ENCODE results near the gene RGL2.
A peak's percentile ranks its signal among the peaks of the same experiment; 100 is the strongest.

The RGL2 gene

DNA sequence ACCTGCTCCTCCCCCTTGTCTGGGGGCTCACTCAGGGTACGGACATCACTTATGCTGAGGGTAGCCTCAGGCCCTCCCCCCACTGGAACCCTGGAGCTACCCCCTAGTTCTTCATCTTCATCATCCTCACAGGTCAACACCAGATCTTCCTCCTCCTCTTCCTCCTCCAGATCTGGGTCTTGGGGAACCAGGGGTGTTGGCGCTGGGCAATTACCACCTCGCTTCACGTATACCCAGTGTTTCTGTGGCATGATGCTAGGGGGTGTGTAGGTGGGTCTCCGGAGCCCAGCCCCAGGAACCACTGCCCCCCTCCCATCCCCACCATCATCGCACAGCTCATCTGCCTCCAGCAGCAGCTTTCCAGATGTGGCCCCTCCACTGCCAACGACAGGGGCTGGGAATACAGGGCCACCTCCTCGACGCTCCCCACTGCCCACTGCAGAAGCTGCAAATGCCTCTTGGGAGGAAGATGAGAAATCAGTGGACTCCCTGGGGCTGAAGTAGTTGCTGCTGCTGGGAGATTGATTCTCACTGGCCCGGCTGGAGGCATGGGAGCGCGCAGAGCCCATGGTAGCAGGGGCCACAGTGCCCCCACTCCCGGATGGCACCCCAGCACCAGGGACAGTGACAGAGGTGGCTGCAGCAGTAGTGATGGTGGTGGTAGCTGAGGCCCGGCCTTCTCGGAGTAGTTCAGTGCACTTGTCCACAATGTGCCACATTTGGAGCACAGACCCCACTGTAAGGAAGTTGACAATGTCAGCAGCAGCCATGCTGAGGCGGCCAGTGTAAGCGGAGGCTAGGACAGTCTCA, 17.3 kb upstream of the RGL2 start:
- DNase-seq, result no peak

DNA sequence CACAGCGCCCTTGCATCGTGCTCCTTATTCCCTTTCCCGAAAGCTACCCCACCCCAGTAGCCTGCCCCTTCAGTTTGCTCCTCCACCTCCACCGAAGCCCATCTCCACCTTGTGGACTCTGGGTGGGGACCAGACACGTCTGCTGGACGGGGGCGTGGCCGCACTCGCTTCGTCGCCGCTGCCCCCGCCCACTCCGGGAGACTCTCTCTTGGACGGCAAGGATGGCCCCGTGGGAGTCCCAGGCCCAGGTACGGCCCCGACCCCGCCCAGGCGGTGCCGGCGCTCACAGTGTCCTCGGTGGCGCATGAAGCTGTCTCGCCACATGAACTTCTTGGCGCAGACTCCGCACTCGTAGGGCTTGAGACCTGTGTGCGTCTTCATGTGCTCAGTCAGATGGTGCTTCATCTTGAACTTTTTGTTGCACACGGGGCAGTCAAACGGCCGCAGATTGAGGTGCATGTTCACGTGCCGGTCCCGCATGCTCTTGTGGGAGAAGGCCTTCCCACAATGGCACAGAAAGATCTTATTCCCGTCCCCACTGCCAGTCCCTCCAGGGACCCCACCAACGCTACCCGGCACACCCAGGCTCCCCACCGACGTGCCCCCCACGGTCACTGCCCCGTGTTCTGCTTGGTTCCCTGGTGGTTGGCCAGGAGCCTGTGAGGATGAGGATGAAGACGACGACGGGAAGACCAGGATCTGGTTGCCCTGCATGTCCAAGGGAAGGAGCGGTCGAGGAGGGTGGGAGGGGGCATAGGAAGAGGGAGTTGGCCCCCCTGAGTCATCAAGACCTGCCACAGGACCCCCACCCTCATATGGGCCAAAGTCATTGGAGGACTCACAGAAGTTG, 16.4 kb upstream of the RGL2 start:
- DNase-seq, result no peak

DNA sequence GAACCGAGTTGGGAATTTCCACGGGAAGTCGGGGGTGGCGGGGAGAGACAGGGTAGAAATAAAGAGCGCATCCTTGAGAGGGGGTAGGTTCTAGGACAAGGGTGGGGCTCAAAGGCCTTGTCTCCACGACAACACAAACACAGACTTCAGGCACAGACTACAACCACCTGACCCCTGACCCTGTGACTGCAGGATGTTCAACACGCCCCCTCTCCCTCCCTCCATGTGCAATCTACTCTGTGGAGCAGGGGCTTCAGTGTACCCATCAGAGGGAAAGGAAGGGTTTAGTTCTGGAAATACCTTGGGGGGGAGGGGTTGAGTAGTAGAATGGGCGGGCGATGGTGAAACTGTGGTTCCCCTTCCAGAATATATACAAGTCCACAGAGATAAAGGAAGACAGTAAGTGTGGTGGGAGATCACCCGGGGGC, 15.8 kb upstream of the RGL2 start:
- peak; percentile 66 for DNase-seq

DNA sequence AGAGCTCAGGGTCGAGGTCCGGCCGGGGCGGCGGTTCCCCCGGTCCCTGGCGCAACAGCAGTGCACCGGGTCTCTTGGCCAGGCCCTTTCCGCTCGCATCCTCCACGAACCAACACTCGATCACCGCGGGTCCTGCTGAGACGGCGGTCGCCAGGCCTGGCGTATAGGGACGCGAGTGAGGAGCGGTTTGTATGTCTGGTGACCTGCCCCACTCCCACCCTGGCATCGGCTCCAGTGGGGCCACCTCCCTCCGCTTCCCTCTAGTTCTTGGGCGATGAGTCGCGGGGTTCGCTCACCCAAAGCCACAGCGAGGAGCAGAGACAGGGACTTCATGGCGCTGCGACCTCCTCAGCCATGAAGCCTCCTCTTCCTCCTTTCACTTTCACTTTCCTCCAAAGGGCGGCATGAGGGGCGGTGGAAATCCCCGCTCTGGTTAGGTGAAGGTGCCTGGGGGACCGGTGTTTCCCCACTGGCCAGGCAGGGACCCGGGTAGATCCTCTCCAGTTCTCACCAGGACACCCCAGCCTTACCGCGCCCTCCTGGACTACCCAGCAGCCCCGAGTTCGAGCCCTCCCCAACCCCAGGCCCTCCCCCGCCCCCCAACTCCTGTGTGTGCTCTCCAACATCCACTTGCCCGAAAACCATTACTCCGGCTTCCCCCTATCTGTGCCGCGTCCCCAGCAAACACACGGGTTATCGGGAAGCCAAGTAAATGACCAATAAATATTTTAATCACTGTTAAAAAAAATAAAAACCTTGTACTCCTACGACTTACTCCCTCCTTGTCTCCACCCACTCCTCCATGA, 15.2 kb upstream of the RGL2 start, which contains the start of gene TAPBP:
TSS of gene TAPBP (minus strand) at position 370 of the 806 bp plus-strand sequence. CDS start at position 333, 37 bp downstream.
- peak; percentile 73 for DNase-seq

DNA sequence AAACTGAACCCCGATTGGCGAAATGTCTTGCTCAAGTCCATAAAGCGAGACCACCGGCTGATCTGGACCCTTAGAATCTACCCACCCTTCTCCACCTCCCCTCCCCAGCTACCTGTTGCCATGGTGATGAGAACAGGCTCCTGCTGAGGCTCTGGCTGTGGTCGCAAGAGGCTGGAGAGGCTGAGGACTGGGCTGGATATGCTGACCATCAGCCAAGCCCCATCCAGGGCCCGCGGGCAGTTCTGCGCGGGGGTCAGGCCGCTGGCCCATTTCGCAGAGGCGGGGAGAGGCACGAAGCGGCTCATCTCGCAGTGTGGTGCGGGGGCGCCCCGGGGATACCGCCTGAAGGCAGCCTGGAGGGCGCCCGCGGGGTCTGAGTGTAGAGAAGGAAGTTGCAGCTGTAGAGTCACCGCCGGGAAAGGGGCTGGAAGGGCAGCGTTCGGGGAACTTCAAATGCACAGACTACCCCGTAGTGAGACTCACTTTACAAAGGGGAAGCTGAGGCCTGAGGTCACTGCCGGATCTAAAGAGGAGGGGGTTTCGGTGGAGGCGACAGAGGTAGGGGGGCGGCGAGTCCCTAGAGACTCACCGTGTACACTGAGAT, 14.5 kb upstream of the RGL2 start:
- DNase-seq, result peak; percentile 73

DNA sequence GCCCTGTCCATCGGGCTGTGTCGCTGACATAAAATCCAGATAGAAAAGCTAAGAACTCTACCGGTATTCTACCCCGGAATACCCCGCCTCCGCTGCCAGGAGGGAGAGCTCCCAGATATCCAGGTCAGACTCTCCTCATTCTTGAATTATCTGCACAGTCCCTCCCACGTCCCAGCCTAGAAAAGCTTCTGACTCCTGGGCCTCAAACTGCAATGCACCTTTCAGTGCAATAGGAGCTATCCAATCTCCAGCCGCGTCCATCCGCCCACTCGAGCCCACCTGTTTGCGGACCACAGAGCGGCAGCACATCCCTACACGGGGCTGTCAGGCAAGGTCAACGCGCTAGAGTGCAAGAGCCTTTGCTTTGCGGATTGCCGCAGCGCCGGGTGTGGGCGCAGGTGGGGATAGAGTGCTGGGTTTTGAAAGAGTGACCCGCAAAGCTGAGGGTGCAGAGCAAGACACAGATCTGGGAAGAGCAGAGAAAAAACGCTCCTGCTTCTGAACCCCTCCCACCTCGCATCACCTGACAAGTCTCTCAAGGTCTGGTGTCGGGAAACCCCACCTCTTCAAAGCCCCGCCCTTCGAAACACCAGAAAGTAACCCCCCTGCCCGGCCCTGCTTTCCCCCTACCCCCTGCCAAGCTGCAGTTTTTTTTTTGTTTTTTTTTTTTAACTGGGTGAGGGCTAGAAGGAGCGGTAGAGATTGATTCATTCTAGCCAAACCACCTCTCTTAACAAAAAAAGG, 13.8 kb upstream of the RGL2 start:
- DNase-seq, result peak; percentile 86

DNA sequence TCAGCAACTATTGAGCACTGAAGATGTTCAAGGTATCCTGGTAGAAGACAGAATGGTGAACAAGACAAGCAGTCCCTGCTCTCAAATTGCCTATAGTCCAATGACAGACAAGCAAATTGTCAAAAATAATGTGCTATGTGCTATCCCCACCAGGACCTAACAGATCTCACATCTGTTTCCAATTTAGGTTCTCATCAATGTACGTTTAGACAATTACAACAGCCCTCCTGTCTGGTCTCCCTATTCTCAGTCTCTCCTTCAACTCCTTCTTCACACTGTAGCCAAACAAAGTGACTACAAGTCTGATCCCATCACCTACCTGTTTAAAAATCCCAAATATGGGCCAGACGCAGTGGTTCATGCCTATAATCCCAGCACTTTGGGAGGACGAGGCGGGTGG, 7.6 kb upstream of the RGL2 start:
- DNase-seq, result no peak

DNA sequence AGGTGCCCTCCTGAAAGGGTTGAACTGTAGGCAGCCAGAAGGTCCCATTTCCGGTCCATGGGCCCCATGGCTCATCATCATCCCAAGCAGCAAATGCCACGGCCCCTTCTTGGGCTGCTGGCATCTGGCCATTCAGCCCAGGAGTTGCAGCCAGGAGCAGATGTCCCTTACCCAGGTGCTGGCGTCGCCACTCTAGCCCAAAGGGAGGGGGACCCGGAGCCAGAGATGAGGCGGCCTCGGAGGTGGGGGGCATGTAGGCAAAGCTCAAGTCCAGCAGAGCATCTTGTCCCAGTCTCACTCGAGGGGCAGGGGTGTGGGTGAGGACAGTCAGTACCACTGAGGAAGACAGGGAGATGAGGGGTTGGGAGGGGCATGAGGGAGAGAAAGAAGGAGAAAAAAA, 6.3 kb upstream of the RGL2 start:
- no peak for DNase-seq

DNA sequence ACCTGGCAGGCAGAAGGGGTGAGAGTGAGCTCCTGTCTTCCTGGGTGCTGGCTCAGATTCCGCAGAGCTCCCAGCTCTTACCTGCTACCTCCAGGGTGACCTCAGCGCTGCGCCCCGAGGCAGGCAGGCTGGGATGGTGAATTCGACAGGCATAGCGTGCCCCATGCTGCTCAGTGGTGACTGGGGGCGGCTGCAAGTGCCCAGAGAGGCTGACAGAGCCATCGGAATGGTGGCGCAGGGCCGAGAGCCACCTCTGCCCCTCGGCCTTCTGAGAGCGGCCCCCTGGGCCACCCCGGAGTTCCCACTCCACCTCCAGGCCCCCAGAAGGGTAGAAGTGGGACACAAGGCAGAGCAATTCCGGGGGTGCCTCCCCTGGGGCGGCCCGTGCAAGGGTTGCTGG, 5.5 kb upstream of the RGL2 start:
- DNase-seq, result no peak

DNA sequence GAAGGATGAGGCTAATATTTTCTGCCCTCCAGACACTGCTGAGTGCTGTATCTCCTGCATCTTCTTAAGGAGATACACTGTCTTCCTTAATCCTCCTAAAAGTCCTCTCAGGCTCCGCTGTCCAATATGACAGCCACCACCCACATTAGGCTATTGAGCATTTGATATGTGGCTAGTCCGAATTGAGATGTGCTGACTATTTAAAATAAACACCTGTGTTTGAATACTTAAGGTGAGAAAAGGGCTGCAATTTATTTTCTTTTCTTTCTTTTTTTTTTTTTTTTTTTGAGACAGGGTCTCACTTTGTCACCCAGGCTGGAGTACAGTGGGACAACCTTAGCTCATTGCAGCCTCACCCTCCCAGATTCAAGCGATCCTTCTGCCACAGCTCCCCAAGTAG, 3.1 kb upstream of the RGL2 start:
- no peak for DNase-seq

DNA sequence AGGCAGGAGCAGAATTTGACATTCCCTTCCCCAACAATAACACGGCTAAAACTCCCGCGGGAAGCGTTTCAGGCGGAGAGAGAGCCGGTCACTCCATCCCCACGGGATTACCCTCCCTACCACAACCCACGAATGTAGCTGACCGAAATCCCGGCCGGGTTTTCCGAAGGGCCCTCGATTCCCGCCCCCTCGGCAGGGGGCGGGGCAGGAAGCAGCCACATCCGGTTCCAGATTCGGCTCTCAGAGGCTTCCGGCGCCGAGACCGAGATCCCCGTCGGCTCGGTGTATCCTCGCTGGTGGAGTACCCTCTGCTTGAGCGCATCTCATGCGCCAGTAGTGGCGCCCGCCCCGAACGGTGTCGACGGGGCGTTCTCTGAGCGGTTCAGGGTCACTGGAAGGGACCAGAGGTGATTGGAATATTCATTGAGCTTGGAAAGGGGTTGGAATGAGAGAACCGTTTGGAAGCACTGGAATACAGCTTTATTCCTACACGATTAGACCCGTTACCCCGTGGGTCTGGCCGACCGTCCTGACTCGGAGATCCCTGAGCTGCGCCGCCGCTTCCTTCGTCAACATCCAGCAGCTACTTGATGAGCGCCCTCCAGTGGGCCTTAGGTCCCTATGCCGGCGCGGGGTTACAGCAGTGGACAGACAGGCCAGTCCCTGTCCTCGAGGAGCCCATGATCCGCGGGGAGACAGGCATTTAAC, 649 bp upstream of the RGL2 start:
- DNase-seq, result peak; percentile 95

DNA sequence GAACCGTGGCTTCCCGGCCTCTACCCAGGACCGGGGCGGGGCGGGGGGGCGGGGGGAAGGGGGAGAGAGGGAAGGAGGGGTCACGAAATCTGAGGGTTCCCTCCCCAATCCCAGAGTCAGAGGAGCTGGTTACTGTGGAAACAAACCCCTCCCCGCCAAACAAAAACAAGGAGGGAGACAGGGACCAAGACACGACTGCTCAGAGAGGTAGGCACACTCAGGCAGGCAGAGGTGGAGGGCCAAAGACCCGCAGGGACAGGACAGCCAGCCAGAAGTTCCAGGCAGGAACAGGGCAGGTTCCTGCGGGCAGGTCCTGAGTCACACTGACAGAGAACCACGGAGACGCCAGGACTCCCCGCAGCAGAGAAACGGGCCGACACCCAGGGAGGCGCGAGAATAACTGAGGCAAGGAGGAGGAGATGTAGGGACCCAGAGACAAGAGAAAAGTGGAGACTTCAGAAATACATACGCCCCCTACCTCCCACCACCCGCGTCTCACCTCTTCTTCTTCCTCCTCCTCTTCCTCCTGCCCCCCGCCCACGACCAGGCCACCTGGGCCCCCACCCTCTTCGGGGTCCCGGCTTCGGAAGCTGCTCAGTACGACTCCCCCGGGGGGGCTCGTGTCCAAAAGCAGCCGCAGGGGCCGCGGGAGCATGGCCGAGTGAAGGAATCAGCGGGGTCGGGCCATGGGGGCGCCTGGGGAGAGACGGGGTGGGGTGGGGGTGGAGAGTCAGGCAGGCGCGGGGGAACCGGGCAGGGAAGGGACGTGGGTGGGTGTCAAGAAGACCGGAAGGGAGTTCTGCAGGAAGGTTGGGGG, 578 bp downstream of the RGL2 start:
- DNase-seq, result peak; percentile 58

DNA sequence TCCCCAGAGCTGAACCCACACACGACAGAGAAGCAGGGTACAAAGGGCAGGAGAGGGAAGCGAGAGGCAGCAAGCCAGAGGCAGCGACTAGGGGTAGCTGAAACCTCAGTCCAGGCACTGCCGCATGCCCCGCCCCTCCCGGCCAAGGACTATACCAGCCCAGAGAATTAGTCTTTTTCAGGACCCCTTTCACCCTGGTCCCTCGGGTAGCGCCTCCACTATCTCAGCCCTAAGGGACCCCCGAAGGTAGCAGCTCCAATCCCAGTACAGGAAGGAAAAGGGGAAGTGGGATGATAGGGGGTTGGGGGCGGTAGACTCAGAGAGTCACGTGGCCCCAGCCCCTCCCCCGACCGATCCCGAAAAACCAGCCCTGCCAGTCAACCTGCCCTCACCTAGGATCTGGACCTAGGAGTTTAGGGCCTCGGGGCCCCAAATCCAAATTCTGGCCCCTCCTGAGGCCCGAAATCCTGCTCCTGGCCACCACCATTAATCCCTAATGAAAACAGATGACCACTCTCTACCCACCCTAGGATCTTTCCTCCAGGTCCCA, 1.3 kb downstream of the RGL2 start:
- DNase-seq, result peak; percentile 49

DNA sequence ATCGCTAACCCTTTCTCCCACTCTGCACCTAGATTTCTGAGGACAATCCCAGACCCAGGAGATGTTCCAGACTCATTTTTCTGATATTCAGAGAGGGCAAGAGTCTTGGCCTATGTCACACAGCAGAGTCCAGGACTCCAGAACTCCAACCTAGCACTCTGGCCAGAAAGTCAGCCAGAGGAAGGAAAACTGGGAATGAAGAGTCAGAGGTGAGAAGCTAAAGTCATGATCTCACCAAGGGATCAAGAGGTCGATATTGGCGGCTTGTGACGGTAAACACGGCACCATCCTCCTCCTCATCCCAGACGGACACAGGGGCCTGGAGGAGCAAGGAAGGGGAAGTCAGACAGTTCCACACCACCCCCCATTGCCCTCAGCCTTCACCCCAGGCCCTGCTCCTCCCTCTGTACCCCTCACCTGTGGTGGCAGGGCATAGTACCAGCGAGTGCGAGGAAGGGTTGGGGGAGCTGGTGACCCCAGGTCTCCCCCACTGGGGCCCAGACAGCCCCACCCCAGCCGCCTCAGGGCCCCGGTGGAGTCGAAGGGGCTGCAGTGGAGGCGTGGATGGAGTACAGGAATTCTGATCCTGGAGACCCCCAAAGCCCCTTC, 1.8 kb downstream of the RGL2 start:
- DNase-seq, result no peak

DNA sequence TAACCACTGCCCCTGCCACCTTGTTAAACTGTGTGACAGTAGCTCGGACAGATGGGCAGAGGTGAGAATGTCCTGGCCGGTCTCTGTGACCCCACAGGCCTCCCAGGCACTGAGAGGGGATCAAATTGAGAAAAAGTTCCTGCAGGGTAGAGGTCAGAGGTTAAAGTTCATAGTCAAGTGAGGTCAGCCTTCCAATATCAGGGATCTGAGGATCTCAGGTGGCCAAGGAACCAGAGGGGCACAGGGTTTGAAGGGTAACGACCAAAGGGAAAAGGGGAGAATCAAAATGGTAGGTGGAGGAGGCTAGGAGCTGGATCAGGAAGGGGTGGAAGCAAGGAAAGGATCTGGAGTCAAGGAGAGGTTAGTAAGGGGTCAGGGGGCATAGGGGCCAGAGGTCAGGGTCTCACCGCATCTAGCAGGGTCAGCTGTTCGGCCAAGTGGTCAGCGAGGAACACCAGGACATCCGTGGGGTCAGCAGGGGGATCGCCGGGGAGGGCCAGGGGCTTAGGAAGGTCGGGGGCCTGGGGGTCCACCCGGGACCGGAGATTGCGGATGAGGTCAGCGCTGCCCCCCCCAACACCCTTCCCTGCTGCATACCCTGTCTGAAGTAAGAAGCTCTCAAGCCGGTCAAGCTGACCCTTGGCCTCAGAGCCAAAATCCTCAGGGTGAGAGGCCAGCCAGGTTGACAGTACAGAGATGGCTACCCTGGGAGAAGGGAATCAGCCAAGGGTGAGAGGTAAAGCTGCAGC, 2.9 kb downstream of the RGL2 start:
- no peak for DNase-seq

DNA sequence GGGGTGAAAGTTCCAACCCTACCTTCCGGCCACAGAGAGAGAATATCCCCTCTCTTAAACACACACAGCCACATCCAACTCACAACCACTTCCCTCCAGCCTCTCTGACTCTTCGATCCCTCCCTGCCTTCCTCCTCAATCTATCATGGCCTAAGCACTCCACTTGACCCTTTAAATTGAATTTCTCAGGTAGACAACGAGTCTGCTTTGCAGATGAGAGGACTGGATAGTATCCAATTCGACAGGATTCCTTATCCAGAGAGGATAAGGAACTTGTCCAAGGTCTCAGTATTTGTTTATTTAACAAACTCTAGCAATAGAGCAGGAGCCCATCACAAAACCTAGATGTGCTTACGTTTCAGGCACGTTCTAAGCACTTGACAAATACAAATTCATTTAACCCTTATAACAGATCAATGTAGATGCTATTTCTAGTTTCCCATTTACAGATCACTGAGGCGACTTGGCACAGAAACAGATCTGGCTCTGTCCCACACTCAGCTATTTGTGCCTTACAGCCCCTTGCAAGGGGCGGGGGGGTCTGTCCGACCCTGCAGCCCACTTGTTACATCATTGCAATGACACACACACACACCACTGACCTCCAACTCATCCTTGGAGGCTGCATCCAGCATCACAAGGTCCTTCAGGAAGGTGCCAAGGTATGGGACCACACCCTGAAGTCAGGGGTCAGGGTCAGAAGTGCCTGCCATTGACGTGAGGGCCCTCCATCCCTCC, 4.5 kb downstream of the RGL2 start:
- no peak for DNase-seq

DNA sequence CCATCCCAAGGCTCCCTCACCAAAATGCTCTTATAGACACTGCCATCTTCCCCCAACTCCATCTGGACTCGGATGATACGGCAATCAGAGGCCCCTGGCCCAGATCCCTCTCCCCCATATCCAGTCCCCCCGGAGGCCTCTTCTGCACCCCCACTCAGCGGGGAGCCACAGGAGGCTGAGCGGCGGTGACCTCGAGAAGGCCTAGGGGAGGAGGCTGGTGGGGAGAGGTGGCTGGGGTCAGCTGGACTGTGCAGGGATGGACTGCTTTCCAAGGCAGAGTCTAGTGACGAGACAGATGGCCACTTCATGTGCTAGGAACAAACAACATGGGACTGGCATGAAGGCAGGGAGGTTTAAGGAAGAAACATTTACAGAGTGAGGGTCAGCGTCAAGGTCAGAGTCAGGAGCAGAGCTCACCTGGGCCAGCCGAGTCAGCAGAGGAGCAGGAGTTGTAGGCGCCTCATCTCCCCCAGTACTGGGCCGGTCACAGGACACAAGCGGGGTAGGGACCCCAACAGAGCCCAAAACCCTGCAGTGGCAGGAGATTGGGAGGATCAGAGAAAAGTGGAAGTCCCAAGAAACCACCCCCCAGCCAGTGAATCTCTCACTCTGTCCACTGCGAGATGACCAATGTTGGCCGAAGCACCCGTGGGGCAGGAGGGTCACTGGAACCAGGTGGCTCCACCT, 5.6 kb downstream of the RGL2 start:
- DNase-seq, result no peak

DNA sequence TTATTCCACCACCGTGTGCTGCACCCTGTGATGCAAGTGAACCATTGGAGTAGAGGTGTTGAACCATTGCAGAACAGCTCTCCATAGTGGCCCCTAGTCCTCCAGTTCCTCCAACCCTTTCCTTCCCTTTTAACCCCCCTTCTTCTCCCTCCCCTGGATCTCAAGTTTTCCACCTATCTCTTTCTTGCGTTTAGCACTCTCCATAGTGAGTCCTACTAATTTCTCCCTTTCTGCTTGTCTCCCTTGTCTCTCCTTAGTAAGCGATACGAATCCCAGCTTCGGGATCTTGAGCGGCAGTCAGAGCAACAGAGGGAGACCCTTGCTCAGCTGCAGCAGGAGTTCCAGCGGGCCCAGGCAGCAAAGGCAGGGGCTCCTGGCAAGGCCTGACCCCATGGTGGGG, 8.3 kb downstream of the RGL2 start:
- DNase-seq, result no peak
